OCI-LY3 (cell line): ENCODE measurements around the gene IDS.

ENCODE experiments used
- H2AFZ ChIP-seq: fragments of 200-600, 300-600 bp; shearing (Covaris generic); 2 replicates; pipeline ENCODE4 v1.6.0; 2014; ENCODE audit warnings: antibody characterized with exemption, low read depth, low read length
- H3K27ac ChIP-seq: fragments of 200-600, 300-600 bp; sonication (generic); 2 replicates; pipeline ENCODE4 v1.5.1; 2014; ENCODE audit warnings: mild to moderate bottlenecking, low read length, moderate library complexity, mixed read lengths
- H3K27me3 ChIP-seq: fragments of 200-600, 300-600 bp; sonication (generic); 2 replicates; pipeline ENCODE4 v1.6.1; 2014; ENCODE audit warnings: low read depth, low read length, mixed read lengths
- H3K36me3 ChIP-seq: fragments of 200-600, 300-600 bp; sonication (generic); replicated peaks from 2 replicates; pipeline ENCODE3; 2014; ENCODE audit warnings: low read depth, low read length, mixed read lengths
- H3K4me1 ChIP-seq: fragments of 300-600, 200-600 bp; sonication (generic); 2 replicates; pipeline ENCODE4 v1.6.1; 2014; ENCODE audit warnings: low read length, mixed read lengths
- H3K4me2 ChIP-seq: fragments of 200-600, 300-600 bp; sonication (generic); 2 replicates; pipeline ENCODE4 v1.6.1; 2014; ENCODE audit warnings: low read length, mixed read lengths
- H3K4me3 ChIP-seq: fragments of 300-600, 200-600 bp; sonication (generic); 2 replicates; pipeline ENCODE4 v1.5.1; 2014; ENCODE audit warnings: antibody characterized with exemption, mild to moderate bottlenecking, low read length, moderate library complexity
- H3K79me2 ChIP-seq: fragments of 300-600, 200-600 bp; shearing (Covaris generic); 2 replicates; pipeline ENCODE4 v1.6.1; 2014; ENCODE audit warnings: mild to moderate bottlenecking, low read length, mixed read lengths
- H3K9ac ChIP-seq: fragments of 300-600, 200-600 bp; shearing (Covaris generic); 2 replicates; pipeline ENCODE4 v1.6.0; 2014; ENCODE audit warnings: mild to moderate bottlenecking, low read length, moderate library complexity
- H3K9me3 ChIP-seq: fragments of 200-600, 300-600 bp; shearing (Covaris generic); 2 replicates; pipeline ENCODE4 v1.6.1; 2014; ENCODE audit warnings: low read length, mixed read lengths; ENCODE audit not compliant: insufficient read depth
- H4K20me1 ChIP-seq: fragments of 200-600, 300-600 bp; sonication (generic); 2 replicates; pipeline ENCODE4 v1.6.1; 2016; ENCODE audit warnings: low read length, mixed read lengths; ENCODE audit not compliant: insufficient read depth
- EZH2phosphoT487 ChIP-seq: fragments of 200-600 bp; shearing (Covaris generic); IDR thresholded peaks from 2 replicates; pipeline ENCODE4 v1.6.1; 2018; ENCODE audit warnings: antibody characterized with exemption, mixed run types, low read depth
- TF ChIP-seq, protein P1 (sequence below): fragments of 200-600, 300-600 bp; sonication (generic); IDR thresholded peaks from 2 replicates; pipeline ENCODE4 v1.5.1; 2014; ENCODE audit warnings: antibody characterized with exemption, low read length, low read depth

The IDS gene

DNA sequence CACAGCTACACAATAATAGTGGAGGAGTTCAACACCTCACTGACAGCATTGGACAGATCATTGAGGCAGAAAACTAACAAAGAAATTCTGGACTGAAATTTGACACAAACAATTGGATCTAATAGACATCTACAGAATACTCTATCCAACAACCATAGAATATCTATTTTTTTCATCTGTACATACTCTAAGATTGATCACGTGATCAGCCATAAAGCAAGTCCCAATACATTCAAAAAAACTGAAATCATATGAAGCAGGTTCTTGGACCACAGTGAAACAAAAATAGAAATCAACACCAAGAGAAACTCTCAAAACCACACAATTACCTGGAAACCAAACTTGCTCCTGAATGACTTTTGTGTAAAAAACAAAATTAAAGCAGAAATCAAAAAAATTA lies 12.2 kb upstream of the IDS start:
- H3K27me3 ChIP-seq = no peaks in the 10 kb centered on the region; the same call in 1 of the 2 replicates
- no peak overlapping the region for H3K9ac ChIP-seq
- no peaks in the 10 kb centered on the region for H3K79me2 ChIP-seq
- H3K36me3 ChIP-seq = no peaks in the 10 kb centered on the region
- no peaks in the 10 kb centered on the region for H3K9me3 ChIP-seq
- peaks cover 14% of the 10 kb centered on the region for H3K4me1 ChIP-seq
- TF ChIP-seq EZH2phosphoT487 = no peak
- TF ChIP-seq, protein P1, sequence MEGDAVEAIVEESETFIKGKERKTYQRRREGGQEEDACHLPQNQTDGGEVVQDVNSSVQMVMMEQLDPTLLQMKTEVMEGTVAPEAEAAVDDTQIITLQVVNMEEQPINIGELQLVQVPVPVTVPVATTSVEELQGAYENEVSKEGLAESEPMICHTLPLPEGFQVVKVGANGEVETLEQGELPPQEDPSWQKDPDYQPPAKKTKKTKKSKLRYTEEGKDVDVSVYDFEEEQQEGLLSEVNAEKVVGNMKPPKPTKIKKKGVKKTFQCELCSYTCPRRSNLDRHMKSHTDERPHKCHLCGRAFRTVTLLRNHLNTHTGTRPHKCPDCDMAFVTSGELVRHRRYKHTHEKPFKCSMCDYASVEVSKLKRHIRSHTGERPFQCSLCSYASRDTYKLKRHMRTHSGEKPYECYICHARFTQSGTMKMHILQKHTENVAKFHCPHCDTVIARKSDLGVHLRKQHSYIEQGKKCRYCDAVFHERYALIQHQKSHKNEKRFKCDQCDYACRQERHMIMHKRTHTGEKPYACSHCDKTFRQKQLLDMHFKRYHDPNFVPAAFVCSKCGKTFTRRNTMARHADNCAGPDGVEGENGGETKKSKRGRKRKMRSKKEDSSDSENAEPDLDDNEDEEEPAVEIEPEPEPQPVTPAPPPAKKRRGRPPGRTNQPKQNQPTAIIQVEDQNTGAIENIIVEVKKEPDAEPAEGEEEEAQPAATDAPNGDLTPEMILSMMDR = no peak
- no peaks in the 10 kb centered on the region for H4K20me1 ChIP-seq
- no peak overlapping the region for H3K27ac ChIP-seq
- no peak overlapping the region for H3K4me2 ChIP-seq
- no peak overlapping the region for H3K4me3 ChIP-seq
- H2AFZ ChIP-seq = no peak overlapping the region

GRCh38 chrX:149516604-149517003 lies 11.5 kb upstream of the IDS start:
- Histone ChIP-seq H3K4me1 (peaks cover 17% of the 10 kb centered on the region), H3K27me3 (no peaks in the 10 kb centered on the region; the same call in 1 of the 2 replicates), H4K20me1 (no peaks in the 10 kb centered on the region), H3K79me2 (no peaks in the 10 kb centered on the region), H3K9ac (no peak overlapping the region), H3K27ac (no peak overlapping the region), H2AFZ (no peak overlapping the region), H3K4me3 (no peak overlapping the region), H3K9me3 (no peaks in the 10 kb centered on the region), H3K4me2 (peak overlapping the region; percentile 20; the same call in 1 of the 2 replicates), H3K36me3 (no peaks in the 10 kb centered on the region)
- TF ChIP-seq, protein P1 = no peak
- TF ChIP-seq EZH2phosphoT487 = no peak

- Histone ChIP-seq H3K79me2 (no peaks in the 10 kb centered on the region), H3K27me3 (no peaks in the 10 kb centered on the region; the same call in 1 of the 2 replicates), H2AFZ (no peak overlapping the region), H3K9ac (no peak overlapping the region), H3K4me1 (peaks cover 17% of the 10 kb centered on the region), H3K36me3 (no peaks in the 10 kb centered on the region), H3K9me3 (no peaks in the 10 kb centered on the region), H3K27ac (no peak overlapping the region), H4K20me1 (no peaks in the 10 kb centered on the region), H3K4me2 (peak overlapping the region; percentile 20), H3K4me3 (no peak overlapping the region)
- TF ChIP-seq, protein P1 = no peak
- no peak for TF ChIP-seq EZH2phosphoT487
Observed at GRCh38 chrX:149515954-149516602, 11.0 kb upstream of the IDS start.

DNA sequence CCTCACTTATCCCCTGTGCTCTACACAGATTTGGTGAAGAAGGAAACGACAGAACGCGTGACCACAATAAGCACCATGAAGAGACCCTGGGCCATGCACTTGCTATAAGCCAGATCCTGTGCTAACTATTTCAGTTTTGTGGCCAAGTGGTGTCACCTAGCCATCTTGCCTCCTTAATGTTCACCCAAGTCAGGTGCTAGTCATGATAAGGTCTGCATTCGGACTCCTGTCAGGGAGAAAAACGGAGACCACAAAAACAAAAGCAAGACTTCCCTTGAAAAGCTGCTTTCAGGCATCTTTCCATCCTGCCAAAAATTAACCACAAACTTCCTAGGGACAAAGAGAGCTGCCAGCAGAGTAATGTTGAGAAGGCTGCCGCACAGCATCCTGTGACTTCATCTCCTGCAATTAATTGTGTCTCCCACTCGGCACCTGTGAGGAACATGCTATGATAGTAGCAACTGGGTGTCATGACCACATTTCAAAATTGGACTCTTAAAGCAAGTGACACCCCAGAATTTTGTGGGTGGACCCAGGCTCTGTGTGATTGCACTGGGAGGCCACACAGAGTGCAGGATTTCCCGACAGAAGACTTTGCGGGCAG lies 8.8 kb upstream of the IDS start:
- Histone ChIP-seq H3K4me3 (no peak overlapping the region), H3K4me2 (no peak overlapping the region), H3K79me2 (no peaks in the 10 kb centered on the region), H3K27ac (no peak overlapping the region), H3K9me3 (no peaks in the 10 kb centered on the region), H3K9ac (no peak overlapping the region), H3K36me3 (no peaks in the 10 kb centered on the region), H3K4me1 (peaks cover 20% of the 10 kb centered on the region), H4K20me1 (no peaks in the 10 kb centered on the region), H3K27me3 (no peaks in the 10 kb centered on the region), H2AFZ (no peak overlapping the region)
- TF ChIP-seq, protein P1 = no peak
- no peak for TF ChIP-seq EZH2phosphoT487
